GM12874 (cell line): ENCODE results near the gene FAM204A.

Experiments
- TF ChIP-seq, protein P1 (sequence below): IDR thresholded peaks from 2 replicates; pipeline ENCODE4 v1.5.1; 2011; ENCODE audit warnings: low read depth, mild to moderate bottlenecking, control low read depth, low read length, moderate library complexity; ENCODE audit not compliant: insufficient read depth

The FAM204A gene

DNA sequence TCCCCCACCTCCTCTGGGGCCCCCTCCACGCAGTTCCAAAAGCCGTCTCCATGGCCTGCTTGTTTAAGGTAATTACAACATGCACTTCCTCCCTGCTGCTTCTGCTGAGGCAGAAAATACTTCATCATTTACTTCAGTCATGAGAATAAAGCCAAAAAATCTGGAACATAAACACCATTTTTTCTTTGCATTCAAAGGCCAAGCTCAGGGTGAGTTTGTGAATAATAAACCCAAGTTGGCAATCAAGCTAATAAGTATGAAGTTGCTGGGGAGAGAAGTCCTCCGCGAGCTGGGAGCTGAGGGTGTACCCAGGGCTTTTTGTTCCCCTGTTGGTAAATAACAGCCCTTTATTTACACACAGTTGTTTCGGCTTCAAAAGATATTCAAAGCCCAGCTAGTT, 70.5 kb downstream of the FAM204A start:
- TF ChIP-seq, protein P1, sequence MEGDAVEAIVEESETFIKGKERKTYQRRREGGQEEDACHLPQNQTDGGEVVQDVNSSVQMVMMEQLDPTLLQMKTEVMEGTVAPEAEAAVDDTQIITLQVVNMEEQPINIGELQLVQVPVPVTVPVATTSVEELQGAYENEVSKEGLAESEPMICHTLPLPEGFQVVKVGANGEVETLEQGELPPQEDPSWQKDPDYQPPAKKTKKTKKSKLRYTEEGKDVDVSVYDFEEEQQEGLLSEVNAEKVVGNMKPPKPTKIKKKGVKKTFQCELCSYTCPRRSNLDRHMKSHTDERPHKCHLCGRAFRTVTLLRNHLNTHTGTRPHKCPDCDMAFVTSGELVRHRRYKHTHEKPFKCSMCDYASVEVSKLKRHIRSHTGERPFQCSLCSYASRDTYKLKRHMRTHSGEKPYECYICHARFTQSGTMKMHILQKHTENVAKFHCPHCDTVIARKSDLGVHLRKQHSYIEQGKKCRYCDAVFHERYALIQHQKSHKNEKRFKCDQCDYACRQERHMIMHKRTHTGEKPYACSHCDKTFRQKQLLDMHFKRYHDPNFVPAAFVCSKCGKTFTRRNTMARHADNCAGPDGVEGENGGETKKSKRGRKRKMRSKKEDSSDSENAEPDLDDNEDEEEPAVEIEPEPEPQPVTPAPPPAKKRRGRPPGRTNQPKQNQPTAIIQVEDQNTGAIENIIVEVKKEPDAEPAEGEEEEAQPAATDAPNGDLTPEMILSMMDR, result no peak

DNA sequence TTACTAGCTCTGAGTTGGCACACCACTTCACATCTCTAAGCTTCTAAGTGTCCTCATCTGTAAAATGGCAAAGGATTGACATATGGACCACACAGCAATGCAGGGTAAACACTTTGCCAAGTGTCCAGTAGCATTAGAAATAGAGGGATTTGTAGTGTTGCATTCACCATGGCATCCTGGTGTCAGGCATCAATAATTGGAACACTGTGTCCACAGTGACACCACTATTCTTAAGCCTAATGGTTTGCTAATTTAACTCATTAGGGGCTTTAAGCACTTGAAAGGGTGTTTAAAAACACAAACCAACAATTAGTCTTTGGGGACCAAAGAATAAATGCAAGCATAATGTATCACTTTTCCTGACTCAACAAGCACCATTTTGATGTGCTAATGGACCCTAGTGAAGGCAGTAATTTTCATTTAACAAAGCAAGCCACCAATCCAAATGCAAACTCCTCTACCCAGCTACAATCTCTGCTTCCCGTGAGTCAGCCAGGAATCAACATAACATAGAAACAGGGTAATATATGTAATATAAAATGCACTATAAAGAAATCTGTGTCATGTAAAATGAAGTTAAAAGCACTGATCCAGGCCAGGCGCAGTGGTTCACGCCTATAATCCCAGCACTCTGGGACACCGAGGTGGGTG, 75.9 kb downstream of the FAM204A start:
- TF ChIP-seq, protein P1, result no peak

DNA sequence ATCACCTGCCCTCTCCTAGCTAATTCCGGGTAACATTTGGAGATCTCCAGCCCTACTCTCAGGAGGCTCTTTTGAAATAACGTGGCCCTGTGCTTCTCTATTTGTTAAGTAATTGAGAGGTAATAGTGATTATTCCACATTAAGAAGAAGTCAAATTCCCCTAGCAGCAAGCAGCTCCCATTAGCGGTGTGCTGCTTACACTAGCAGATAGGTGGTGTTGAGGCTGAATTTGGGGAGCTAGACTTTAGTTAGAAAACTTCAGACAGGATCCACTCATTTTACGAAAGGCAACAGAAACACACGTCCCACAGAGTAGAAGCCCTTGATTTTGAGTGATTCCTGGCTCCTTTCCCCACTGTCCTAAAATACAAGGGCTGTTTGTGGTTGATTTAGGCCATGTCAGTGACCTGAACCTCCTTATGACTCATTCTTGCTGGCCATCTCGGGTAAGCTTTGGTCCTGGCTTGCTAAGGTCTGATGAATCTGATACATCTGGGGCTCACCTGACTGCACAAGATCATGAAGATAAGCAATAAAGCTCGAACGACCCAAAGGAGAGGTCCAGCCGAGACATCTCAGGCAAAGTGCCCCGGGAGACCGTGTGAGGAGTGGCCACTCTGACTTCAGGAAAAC, 77.2 kb downstream of the FAM204A start:
- TF ChIP-seq, protein P1, result no peak

DNA sequence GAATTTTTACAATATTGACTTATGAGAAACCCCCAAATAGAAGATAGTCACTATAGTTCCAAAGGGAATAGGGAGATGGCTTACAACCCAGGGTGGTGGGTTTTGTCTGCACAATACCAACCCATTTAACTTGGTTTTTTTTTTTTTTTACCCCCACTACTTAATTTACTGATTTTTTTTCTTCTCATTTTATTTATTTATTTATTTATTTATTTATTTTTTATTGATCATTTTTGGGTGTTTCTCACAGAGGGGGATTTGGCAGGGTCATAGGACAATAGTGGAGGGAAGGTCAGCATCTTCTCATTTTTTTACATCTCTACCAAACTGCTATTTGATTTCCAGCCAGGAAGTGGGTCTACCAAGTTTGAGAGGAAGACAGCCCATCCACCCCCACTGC, 77.9 kb downstream of the FAM204A start:
- TF ChIP-seq, protein P1, result no peak

DNA sequence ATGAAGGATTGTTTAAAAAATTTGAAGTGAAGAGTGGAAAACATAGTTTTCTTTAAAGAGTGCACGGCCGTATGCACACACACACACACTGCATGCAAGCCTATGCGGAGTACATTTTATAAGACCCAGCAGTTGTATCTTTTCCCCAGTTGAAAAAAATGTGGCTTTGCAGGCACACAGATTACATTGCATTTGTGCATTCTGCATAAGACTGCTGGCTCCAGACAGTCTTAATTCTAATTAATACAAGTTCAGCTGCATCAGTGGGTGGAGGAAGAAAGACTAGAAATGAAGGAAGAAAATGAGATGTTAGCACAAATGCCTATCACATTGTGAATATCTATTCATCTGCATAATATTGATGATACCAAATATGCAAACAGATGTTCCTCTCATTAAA, 79.6 kb downstream of the FAM204A start:
- TF ChIP-seq, protein P1, result no peak

DNA sequence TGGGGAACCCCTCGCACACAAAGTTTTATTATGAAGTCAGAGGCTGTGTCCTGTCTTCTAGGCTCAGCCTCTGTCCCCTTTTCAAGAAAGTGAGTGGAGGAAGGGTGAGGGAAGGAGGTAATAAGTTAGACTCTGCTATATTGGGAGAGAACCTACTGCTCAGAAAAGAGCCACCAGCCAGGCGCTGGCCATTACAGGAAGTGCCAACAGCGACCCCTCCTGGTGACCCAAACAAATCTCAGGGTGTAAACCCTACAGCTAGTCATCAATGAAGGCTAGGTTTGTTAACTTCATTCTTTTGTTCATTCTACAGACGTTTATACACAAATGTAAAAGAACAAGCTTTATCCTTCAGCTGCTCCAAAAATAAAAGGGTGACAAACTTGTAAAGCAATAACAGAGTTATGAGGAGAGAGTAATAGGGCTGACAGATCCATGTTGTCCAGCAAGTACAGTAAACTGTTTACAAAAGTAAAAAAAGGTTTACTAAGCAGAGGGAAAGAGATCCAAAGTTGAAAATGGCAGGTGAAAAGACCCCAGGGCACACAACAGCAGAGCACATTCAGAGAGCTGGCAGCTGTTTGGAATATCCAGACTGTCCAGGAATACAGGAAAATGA, 82.7 kb downstream of the FAM204A start:
- TF ChIP-seq, protein P1, result peak; percentile 66

DNA sequence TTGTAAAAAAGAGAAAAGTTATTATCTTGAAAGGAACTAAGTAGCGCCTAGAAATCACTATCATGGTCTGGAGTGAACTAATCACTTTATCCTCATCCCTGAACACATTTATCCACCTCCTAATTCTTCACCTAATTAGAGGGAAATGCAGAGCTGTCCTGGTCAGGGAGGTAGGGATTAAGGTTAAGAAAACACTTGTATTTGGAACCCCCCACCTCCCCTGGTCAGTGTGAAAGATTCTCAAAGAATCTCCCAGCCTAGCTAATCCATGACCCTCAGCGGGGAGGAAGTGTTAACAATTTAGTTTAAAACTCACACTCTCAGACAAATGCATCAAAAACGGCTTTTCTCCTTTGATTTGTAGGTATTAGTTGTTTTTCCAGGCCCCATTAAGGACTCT, 83.8 kb downstream of the FAM204A start:
- TF ChIP-seq, protein P1, result no peak
